NB4 (cell line): Measurements from ENCODE around the gene MYBPHL.
"Not testable (repeated sequence)": the region's sequence is repeated elsewhere in the genome, so short reads cannot be mapped to it uniquely, and the experiment has no call there.

Source experiments
- DNase-seq: peaks from one replicate; pipeline ENCODE4 v3.0.0; 2010; ENCODE audit warnings: low read depth
- H3K4me3 ChIP-seq: one replicate; pipeline ENCODE4 v1.5.1; 2011; ENCODE audit warnings: mild to moderate bottlenecking, low read depth, low read length, moderate library complexity
- MAX ChIP-seq: IDR thresholded peaks from 2 replicates; pipeline ENCODE4 v1.6.1; 2011; ENCODE audit warnings: low read depth, low read length
- MYC ChIP-seq: IDR thresholded peaks from 2 replicates; pipeline ENCODE4 v1.6.1; 2011; ENCODE audit warnings: low read depth, low read length
- POLR2A ChIP-seq: IDR thresholded peaks from 2 replicates; pipeline ENCODE4 v1.6.1; 2011; ENCODE audit warnings: mild to moderate bottlenecking; ENCODE audit not compliant: insufficient read length; ENCODE audit errors: extremely low read depth
- TF ChIP-seq, protein P1 (sequence below): IDR thresholded peaks from one replicate; pipeline ENCODE4 v1.5.1; 2012; ENCODE audit warnings: low read depth, low read length

Gene MYBPHL

GRCh38 chr1:109309347-109309746, 2.5 kb upstream of the MYBPHL start:
- no peak overlapping the region for H3K4me3 ChIP-seq
- no peak for TF ChIP-seq MYC
- no peak for TF ChIP-seq POLR2A
- TF ChIP-seq, protein P1, sequence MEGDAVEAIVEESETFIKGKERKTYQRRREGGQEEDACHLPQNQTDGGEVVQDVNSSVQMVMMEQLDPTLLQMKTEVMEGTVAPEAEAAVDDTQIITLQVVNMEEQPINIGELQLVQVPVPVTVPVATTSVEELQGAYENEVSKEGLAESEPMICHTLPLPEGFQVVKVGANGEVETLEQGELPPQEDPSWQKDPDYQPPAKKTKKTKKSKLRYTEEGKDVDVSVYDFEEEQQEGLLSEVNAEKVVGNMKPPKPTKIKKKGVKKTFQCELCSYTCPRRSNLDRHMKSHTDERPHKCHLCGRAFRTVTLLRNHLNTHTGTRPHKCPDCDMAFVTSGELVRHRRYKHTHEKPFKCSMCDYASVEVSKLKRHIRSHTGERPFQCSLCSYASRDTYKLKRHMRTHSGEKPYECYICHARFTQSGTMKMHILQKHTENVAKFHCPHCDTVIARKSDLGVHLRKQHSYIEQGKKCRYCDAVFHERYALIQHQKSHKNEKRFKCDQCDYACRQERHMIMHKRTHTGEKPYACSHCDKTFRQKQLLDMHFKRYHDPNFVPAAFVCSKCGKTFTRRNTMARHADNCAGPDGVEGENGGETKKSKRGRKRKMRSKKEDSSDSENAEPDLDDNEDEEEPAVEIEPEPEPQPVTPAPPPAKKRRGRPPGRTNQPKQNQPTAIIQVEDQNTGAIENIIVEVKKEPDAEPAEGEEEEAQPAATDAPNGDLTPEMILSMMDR = no peak
- no peak for TF ChIP-seq MAX
- no peak for DNase-seq

DNA sequence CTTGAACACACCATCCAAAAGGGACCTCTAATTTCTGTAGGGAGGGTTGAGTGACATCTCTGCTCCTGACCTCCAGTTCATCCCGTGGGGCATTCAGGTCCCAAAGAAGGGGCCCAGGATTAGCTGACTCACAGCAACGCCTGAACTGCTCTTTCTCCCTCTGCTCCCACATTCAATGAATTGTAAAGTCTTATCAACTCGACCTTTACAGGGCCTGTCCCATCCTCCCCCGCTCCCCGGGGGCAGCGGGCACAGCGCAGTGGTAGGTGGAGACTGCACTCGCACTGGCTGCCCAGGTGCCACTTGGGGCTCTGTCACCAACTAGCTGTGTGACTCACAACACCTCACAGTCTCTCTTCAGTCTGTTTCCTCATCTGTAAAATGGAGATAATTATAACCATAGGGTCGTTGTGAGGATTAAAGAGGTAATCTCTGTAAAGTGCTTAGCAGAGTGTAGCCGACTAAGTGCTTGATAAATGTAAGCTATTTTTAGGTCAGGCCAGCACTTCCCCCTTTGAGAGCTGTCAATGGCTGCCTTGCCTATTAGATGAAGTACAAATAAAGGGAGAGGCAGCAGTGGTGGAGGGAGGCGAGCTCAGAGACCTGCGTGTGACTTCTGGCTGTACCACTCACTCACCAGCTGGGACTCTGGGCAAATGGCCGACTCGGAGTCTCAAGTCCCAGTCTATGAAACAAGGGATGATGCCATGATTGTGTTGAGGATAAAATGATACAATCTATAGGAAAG, 637 bp upstream of the MYBPHL start:
- TF ChIP-seq POLR2A (no peak), MAX (no peak), MYC (no peak)
- TF ChIP-seq, protein P1 = no peak
- DNase-seq = peak; percentile 64
- no peak overlapping the region for H3K4me3 ChIP-seq

- H3K4me3 ChIP-seq, DNase-seq: not testable (repeated sequence)
Measured at GRCh38 chr1:109305991-109306390, 820 bp downstream of the MYBPHL start.

DNA sequence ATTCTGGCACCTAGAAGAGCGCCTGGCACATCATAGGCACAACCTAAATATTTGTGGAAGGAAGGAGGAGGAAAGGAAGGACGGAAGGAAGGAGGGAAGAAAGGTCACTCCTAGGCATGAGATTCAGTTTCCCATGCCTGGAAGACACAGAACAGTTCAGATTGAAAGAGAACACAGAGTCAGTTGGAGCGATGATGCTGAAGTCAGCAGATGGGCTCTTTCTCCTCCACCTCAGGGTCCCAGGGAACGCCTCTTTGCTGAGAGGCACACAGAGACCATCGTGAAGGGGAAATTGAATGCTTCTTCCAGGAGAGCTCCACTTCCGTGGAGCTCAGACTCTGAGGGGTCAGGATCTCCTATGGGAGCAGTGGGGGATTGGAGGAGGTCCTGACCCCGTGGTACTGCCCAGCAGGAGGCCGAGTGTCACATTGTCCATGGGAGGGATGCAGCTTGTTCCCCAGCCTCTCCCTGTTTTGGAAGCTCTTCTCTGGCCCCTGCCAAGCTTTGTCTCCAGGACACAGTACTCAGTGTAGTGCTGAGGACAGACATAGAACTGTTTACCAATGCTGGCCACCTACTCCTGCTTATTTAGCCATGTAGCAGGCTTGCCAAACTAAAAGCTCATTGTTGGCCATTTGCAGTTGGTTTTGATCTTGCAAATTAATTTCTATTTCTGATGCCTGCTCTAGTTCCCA, 2.4 kb downstream of the MYBPHL start:
- no peak overlapping the region for H3K4me3 ChIP-seq
- TF ChIP-seq, protein P1 = no peak
- TF ChIP-seq POLR2A (no peak), MAX (no peak), MYC (no peak)
- no peak for DNase-seq

GRCh38 chr1:109301874-109302273, 4.9 kb downstream of the MYBPHL start:
- no peak for TF ChIP-seq POLR2A
- TF ChIP-seq, protein P1 = no peak
- no peak for TF ChIP-seq MAX
- no peak for TF ChIP-seq MYC
- no peak overlapping the region for H3K4me3 ChIP-seq
- no peak for DNase-seq

DNA sequence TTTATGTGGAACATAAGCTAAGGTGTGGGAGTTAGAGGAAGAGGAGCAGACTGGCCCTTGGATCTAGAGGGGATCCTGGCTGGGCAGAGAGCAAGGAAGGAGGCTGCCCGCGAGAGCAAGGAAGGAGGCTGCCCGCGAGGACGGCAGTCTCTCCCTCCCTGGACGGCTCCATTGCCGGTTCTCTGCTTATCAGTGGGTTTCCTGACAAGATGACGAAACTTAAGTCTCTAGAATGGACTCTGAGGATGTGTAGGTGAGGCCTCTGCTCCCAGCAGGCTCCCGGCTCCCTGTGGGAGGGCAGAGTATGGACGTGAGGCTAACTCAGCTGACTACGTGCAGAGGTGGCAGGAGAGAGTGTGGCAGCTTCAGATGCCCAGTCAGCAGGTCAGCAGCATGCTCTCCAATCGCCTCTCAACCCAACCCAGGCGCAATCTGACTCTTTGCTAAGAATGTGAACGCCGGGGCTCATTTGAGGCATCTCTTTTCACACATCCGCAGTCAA, 6.1 kb downstream of the MYBPHL start:
- no peak for DNase-seq
- no peak for TF ChIP-seq MAX
- no peak for TF ChIP-seq POLR2A
- no peak overlapping the region for H3K4me3 ChIP-seq
